ENCODE measurements around the gene PAXIP1.

DNA sequence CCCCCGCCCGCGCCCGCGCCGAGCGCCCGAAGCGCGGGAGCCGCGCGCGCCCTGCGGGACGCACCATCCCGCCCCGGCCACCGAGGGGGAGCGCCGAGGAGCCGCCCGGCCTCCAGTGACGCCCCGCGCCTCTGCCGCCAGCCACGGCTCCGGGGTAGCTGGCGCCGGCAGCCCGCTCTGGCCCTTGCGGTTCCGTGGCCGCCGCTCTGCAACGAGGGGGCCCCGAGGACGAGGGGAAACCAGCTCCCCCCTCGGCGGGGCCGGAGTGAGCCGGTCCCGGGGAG is at the start of gene PAXIP1:
- TF ChIP-seq, protein P1, sequence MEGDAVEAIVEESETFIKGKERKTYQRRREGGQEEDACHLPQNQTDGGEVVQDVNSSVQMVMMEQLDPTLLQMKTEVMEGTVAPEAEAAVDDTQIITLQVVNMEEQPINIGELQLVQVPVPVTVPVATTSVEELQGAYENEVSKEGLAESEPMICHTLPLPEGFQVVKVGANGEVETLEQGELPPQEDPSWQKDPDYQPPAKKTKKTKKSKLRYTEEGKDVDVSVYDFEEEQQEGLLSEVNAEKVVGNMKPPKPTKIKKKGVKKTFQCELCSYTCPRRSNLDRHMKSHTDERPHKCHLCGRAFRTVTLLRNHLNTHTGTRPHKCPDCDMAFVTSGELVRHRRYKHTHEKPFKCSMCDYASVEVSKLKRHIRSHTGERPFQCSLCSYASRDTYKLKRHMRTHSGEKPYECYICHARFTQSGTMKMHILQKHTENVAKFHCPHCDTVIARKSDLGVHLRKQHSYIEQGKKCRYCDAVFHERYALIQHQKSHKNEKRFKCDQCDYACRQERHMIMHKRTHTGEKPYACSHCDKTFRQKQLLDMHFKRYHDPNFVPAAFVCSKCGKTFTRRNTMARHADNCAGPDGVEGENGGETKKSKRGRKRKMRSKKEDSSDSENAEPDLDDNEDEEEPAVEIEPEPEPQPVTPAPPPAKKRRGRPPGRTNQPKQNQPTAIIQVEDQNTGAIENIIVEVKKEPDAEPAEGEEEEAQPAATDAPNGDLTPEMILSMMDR (conservative IDR thresholded peaks at IDR 0.05; ENCODE audit: low read depth, low read length): no peak
- TF ChIP-seq EZH2phosphoT487 (IDR thresholded peaks at IDR 0.05; ENCODE audit: borderline replicate concordance, low read length): no peak

All from PC-3 (cell line).